GM12878 (cell line): ENCODE results near the gene IQCF6. TPM values are rescaled to one million over a fixed set of nuclear protein-coding genes. Genes with fewer than 3 reads are reported as not detected.

Experiments
- ATAC-seq: fragments of 200-7000 bp; cut with Tn5 transposase; 3 replicates; pipeline ENCODE4 v1.9.1; 2020; ENCODE audit warnings: mild to moderate bottlenecking, moderate library complexity
- BruUV-seq: library from RNA; stranded (reverse); fragments of 400-500 nt; replicated peaks from 2 replicates; lab custom pipeline; 2021; lab: Mats Ljungman, UMichigan
- CTCF ChIA-PET: fragments of 300-600 bp; sonication (Branson Sonifier 250); formaldehyde crosslinking; extraction: SDS; loops from one replicate; lab custom pipeline; 2021; ENCODE audit warnings: inconsistent platforms; lab: Yijun Ruan, JAX
- POLR2A ChIA-PET: fragments of 350-600 bp; formaldehyde crosslinking; extraction: SDS; loops from one replicate; lab custom pipeline; 2021; ENCODE audit warnings: inconsistent platforms; lab: Charles Lee
- RAD21 ChIA-PET: fragments of 300-600 bp; sonication (Branson Sonifier 250); formaldehyde crosslinking; loops from one replicate; lab custom pipeline; 2023; ENCODE audit warnings: antibody characterized with exemption; ENCODE audit not compliant: unreplicated experiment; lab: Charles Lee
- SMC1A ChIA-PET: fragments of 300-600 bp; sonication (Branson Sonifier 250); formaldehyde crosslinking; loops from one replicate; lab custom pipeline; 2023; ENCODE audit not compliant: unreplicated experiment, uncharacterized antibody; lab: Charles Lee
- DNase-seq: peaks from one replicate; pipeline ENCODE4 v3.0.0-alpha.2; 2011; ENCODE audit warnings: low read depth, low spot score
- FAIRE-seq: peaks from 3 replicates; lab custom pipeline; 2011; peaks lifted over from hg19 to GRCh38; lab: Jason Lieb, UNC
- H2AFZ ChIP-seq: 2 replicates; pipeline ENCODE4 v1.6.0; 2011; ENCODE audit warnings: low read depth, low read length, control low read depth; ENCODE audit not compliant: control insufficient read depth
- H3K27ac ChIP-seq: 2 replicates; pipeline ENCODE4 v1.5.1; 2011; ENCODE audit warnings: control low read depth; ENCODE audit not compliant: control insufficient read depth, insufficient read depth
- H3K27me3 ChIP-seq, 2 experiments: replicated peaks in 1 of 2; 2 replicates each; pipeline versions ENCODE4 v1.6.0 to v1.6.1; 2011; ENCODE audit warnings: low read length in 1 of 2; ENCODE audit not compliant: control insufficient read depth in 2 of 2, insufficient read depth in 2 of 2
- H3K36me3 ChIP-seq, 2 experiments: 2 replicates each; pipeline ENCODE4 v1.5.1; 2011; ENCODE audit warnings: low read length in 1 of 2; ENCODE audit not compliant: control insufficient read depth in 2 of 2, insufficient read depth in 2 of 2
- H3K4me1 ChIP-seq: 2 replicates; pipeline ENCODE4 v1.6.1; 2011; ENCODE audit warnings: mild to moderate bottlenecking, low read length, moderate library complexity, mixed read lengths; ENCODE audit not compliant: control insufficient read depth, insufficient read depth
- H3K4me2 ChIP-seq: 2 replicates; pipeline ENCODE4 v1.6.0; 2011; ENCODE audit warnings: control low read depth; ENCODE audit not compliant: control insufficient read depth, insufficient read depth
- H3K4me3 ChIP-seq: fragments of 200-600 bp; sonication (generic); 2 replicates; pipeline ENCODE4 v1.5.1; 2016
- H3K79me2 ChIP-seq: 2 replicates; pipeline ENCODE4 v1.6.0; 2011; ENCODE audit warnings: low read length; ENCODE audit not compliant: control insufficient read depth, insufficient read depth
- H3K9ac ChIP-seq: 2 replicates; pipeline ENCODE4 v1.8.0; 2011; ENCODE audit warnings: low read length, control low read depth, mixed read lengths; ENCODE audit not compliant: control insufficient read depth, insufficient read depth
- H3K9me3 ChIP-seq: replicated peaks from 3 replicates; pipeline ENCODE4 v1.5.1; 2011; ENCODE audit warnings: mild to moderate bottlenecking, low read length; ENCODE audit not compliant: control insufficient read depth, insufficient read depth
- H4K20me1 ChIP-seq: 2 replicates; pipeline ENCODE4 v1.6.0; 2011; ENCODE audit not compliant: control insufficient read depth, insufficient read depth
- HDAC2 ChIP-seq: fragments of 200-600 bp; sonication (generic); IDR thresholded peaks from 2 replicates; pipeline ENCODE4 v1.6.1; 2017
- SMAD5 ChIP-seq: IDR thresholded peaks from 2 replicates; pipeline ENCODE4 v1.6.1; 2016; ENCODE audit warnings: antibody characterized with exemption, low read depth
- SRF ChIP-seq, 2 experiments: IDR thresholded peaks; 2 replicates each; pipeline ENCODE4 v1.6.1; 2011; ENCODE audit warnings: low read depth in 2 of 2, low read length in 2 of 2, mild to moderate bottlenecking in 1 of 2, moderate library complexity in 1 of 2
- ZBED1 ChIP-seq: IDR thresholded peaks from 2 replicates; pipeline ENCODE4 v1.6.1; 2016; ENCODE audit warnings: borderline replicate concordance
- ZNF384 ChIP-seq: IDR thresholded peaks from 2 replicates; pipeline ENCODE4 v1.6.1; 2012; ENCODE audit warnings: low read depth, mild to moderate bottlenecking, low read length, improper control_type of control experiment, borderline replicate concordance
- WGBS: methylation state at CpG from one replicate; pipeline ENCODE4 v1.1.6; 2016; ENCODE audit warnings: low lambda C conversion rate; ENCODE audit not compliant: insufficient replicate concordance, insufficient coverage; ENCODE audit errors: missing lambda C conversion rate; 5-methylcytosine and 5-hydroxymethylcytosine counted together
- in situ Hi-C: fragments of 300-500 bp; cut with MboI; formaldehyde crosslinking; loops from 9 replicates; pipeline ENCODE4 v1.14.3; 2018; ENCODE audit warnings: mixed read lengths
- intact Hi-C: fragments of 100-400 bp; cut with micrococcal nuclease; formaldehyde crosslinking; loops from one replicate; pipeline ENCODE4 v1.14.2; 2022; ENCODE audit not compliant: unreplicated experiment
- polyA plus RNA-seq, 11 experiments: library from polyadenylated mRNA; depleted of rRNA in 4 of 11; unstranded in 6 of 11; stranded (reverse) in 5 of 11; fragments of >200 nt; fragmentation: Nextera tagmentation in 4 of 11; fragmentation: Illumina TruSeq in 1 of 11; extraction: Ambion mirVana in 4 of 11; extraction: Trizol in 1 of 11; gene quantifications; 1 replicate in 1 of 11; 2 replicates in 10 of 11; pipeline versions ENCODE4 v1.2.1 to v1.2.3, GENCODE V29; 2011 to 2016; ENCODE audit warnings: inconsistent platforms in 2 of 11, missing spikeins in 2 of 11, low read depth in 1 of 11
- total RNA-seq, 4 experiments: library from RNA; depleted of rRNA in 3 of 4; stranded (reverse); fragments of >200 nt in 3 of 4; fragmentation: Illumina TruSeq in 1 of 4; extraction: Trizol in 1 of 4; gene quantifications; 2 replicates each; pipeline versions ENCODE4 v1.2.1 to v1.2.3, GENCODE V29; 2013 to 2021
- TF ChIP-seq, protein P1 (sequence below), 3 experiments: IDR thresholded peaks in 2 of 3; conservative IDR thresholded peaks in 1 of 3; 2 replicates each; pipeline ENCODE4 v1.5.1; 2011; ENCODE audit warnings: low read depth in 3 of 3, low read length in 3 of 3, mild to moderate bottlenecking in 3 of 3, control low read depth in 2 of 3, moderate library complexity in 2 of 3, inconsistent platforms in 1 of 3, mixed read lengths in 1 of 3; ENCODE audit not compliant: control insufficient read depth in 2 of 3, insufficient read depth in 1 of 3; ENCODE audit errors: extremely low read depth in 1 of 3
- TF ChIP-seq, protein P2 (sequence below): IDR thresholded peaks from 2 replicates; pipeline ENCODE4 v1.6.1; 2011; ENCODE audit warnings: borderline replicate concordance, low read depth, mild to moderate bottlenecking, moderate library complexity, low read length; ENCODE audit not compliant: insufficient read depth, poor library complexity, severe bottlenecking
- TF ChIP-seq, protein P3 (sequence below): fragments of 450-650 bp; formaldehyde crosslinking; IDR thresholded peaks from 2 replicates; pipeline ENCODE4 v1.4.0; 2022; ENCODE audit warnings: mild to moderate bottlenecking, moderate library complexity
- TF ChIP-seq, protein P4 (sequence below): fragments of 450-650 bp; IDR thresholded peaks from 2 replicates; pipeline ENCODE4 v1.6.1; 2014; ENCODE audit warnings: mild to moderate bottlenecking

The IQCF6 gene
- total and polyA plus RNA-seq, 10 of the 15 experiments (the other 5 are each of a cell fraction or from before 2014, with no cell fraction given): not detected

DNA sequence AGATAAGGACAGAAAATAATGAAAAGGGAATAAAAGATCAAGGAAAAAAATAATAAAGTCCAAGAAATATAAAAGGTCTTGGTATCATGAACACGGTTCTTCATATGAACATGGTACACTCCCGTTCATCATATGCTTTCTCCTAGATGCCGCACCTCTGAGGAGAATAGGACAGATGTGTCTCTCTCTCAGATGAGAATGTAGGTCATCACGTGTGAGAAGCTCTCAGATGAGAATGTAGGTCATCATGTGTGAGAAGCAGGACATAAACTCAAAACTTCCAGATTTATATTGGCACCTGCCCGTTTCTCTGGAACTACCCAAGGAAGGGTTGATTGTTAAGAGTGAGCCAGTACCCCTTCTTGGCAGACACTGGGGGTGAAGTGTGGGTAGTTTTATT lies 29.9 kb upstream of the IQCF6 start (continued):
- TF ChIP-seq, protein P1, sequence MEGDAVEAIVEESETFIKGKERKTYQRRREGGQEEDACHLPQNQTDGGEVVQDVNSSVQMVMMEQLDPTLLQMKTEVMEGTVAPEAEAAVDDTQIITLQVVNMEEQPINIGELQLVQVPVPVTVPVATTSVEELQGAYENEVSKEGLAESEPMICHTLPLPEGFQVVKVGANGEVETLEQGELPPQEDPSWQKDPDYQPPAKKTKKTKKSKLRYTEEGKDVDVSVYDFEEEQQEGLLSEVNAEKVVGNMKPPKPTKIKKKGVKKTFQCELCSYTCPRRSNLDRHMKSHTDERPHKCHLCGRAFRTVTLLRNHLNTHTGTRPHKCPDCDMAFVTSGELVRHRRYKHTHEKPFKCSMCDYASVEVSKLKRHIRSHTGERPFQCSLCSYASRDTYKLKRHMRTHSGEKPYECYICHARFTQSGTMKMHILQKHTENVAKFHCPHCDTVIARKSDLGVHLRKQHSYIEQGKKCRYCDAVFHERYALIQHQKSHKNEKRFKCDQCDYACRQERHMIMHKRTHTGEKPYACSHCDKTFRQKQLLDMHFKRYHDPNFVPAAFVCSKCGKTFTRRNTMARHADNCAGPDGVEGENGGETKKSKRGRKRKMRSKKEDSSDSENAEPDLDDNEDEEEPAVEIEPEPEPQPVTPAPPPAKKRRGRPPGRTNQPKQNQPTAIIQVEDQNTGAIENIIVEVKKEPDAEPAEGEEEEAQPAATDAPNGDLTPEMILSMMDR (IDR thresholded peaks at IDR 0.05 in 2 of 3, conservative IDR thresholded peaks at IDR 0.05 in 1 of 3; ENCODE audit: control insufficient read depth in 2 of 3, extremely low read depth in 1 of 3, insufficient read depth in 1 of 3, low read depth in 3 of 3, low read length in 3 of 3): no peak

DNA sequence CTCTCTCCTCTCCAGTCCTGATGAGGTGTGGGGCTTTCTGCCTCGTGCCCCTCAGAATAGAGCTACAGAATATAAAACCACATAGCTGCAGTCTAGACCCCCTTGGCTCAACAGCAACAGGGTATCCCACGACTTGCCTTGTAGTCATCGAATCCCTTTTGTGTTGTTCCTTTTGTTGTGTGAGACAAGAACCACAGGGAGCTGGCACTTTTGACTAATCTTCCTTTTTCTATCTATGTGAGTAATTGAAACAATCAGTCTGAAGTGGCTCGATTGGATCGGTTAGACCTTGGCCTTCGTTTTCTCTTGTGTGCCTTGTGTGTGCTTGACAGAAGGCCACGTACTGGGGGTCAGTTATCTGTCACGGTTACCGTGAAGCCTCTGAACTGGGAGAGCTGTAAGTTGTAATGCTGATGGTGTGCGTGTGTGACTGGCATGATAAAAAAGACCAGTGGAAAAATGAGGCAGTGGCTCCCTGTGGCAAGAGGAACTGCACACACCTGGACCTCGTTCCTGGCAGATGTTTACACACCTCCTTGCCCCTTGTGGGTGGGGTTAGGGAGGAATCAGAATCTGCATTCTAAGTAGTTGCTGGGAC lies 23.2 kb upstream of the IQCF6 start:
- Histone ChIP-seq H3K4me3 (no peak overlapping the region), H3K27me3 (no peaks in the 10 kb centered on the region; a peak in 1 of 4 replicates), H3K27ac (no peak overlapping the region), H3K4me1 (no peaks in the 10 kb centered on the region), H3K4me2 (no peak overlapping the region), H3K9ac (no peak overlapping the region), H3K9me3 (no peaks in the 10 kb centered on the region), H3K79me2 (no peaks in the 10 kb centered on the region), H4K20me1 (no peaks in the 10 kb centered on the region), H3K36me3 (no peaks in the 10 kb centered on the region), H2AFZ (no peak overlapping the region)
- ATAC-seq (no peak), FAIRE-seq (no peak), DNase-seq (no peak)
- TF ChIP-seq, protein P2, sequence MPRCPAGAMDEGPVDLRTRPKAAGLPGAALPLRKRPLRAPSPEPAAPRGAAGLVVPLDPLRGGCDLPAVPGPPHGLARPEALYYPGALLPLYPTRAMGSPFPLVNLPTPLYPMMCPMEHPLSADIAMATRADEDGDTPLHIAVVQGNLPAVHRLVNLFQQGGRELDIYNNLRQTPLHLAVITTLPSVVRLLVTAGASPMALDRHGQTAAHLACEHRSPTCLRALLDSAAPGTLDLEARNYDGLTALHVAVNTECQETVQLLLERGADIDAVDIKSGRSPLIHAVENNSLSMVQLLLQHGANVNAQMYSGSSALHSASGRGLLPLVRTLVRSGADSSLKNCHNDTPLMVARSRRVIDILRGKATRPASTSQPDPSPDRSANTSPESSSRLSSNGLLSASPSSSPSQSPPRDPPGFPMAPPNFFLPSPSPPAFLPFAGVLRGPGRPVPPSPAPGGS: no peak
- TF ChIP-seq ZBED1 (no peak), SRF (IDR thresholded peaks at IDR 0.05; ENCODE audit: low read depth in 2 of 2, low read length in 2 of 2) (no peak), ZNF384 (no peak), HDAC2 (no peak), SMAD5 (no peak)
- TF ChIP-seq, protein P3, sequence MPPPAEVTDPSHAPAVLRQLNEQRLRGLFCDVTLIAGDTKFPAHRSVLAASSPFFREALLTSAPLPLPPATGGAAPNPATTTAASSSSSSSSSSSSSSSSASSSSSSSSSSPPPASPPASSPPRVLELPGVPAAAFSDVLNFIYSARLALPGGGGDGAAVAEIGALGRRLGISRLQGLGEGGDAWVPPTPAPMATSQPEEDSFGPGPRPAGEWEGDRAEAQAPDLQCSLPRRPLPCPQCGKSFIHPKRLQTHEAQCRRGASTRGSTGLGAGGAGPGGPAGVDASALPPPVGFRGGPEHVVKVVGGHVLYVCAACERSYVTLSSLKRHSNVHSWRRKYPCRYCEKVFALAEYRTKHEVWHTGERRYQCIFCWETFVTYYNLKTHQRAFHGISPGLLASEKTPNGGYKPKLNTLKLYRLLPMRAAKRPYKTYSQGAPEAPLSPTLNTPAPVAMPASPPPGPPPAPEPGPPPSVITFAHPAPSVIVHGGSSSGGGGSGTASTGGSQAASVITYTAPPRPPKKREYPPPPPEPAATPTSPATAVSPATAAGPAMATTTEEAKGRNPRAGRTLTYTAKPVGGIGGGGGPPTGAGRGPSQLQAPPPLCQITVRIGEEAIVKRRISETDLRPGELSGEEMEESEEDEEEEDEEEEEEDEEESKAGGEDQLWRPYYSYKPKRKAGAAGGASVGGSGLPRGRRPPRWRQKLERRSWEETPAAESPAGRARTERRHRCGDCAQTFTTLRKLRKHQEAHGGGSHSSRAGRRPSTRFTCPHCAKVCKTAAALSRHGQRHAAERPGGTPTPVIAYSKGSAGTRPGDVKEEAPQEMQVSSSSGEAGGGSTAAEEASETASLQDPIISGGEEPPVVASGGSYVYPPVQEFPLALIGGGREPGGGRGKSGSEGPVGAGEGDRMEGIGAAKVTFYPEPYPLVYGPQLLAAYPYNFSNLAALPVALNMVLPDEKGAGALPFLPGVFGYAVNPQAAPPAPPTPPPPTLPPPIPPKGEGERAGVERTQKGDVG (CRISPR knock-in tag): no peak
- TF ChIP-seq, protein P4, sequence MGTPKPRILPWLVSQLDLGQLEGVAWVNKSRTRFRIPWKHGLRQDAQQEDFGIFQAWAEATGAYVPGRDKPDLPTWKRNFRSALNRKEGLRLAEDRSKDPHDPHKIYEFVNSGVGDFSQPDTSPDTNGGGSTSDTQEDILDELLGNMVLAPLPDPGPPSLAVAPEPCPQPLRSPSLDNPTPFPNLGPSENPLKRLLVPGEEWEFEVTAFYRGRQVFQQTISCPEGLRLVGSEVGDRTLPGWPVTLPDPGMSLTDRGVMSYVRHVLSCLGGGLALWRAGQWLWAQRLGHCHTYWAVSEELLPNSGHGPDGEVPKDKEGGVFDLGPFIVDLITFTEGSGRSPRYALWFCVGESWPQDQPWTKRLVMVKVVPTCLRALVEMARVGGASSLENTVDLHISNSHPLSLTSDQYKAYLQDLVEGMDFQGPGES: no peak
- WGBS: 6% methylated on average over 11 of the region's 11 CpGs
- CTCF ChIA-PET: interaction anchor here (1.3 to 9.5 kb wide), 3 partner anchors 84 to 301 kb away, joined by 4 to 116 read pairs (median 4); no protein-coding TSS in a partner anchor
- intact Hi-C loops: no loop called here
- RAD21 ChIA-PET: interaction anchor here (0.7 to 0.9 kb wide), 2 partner anchors 83 to 301 kb away, joined by 4 to 5 read pairs; no protein-coding TSS in a partner anchor
- in situ Hi-C loops: loop anchor here (5.0 kb wide), 1 partner anchor 300 kb away; the partner anchor contains the start of gene DCAF1
- no TSS peak for BruUV-seq
- SMC1A ChIA-PET: no interaction called here
- POLR2A ChIA-PET: interaction anchor here (0.5 kb wide), 1 partner anchor 11 kb away, joined by 3 read pairs; no protein-coding TSS in a partner anchor
